K562 (cell line): ENCODE data around the gene KLHL25.

Source experiments
- POLR2AphosphoS2 ChIP-seq: IDR thresholded peaks from 2 replicates; pipeline ENCODE4 v1.6.1; 2012; ENCODE audit warnings: low read length, improper control_type of control experiment
- SMARCC2 ChIP-seq: fragments of 450-650 bp; IDR thresholded peaks from 2 replicates; pipeline ENCODE4 v1.6.1; 2017; ENCODE audit warnings: antibody characterized with exemption, moderate library complexity, mild to moderate bottlenecking, low read depth
- TCF7 ChIP-seq: sonication (generic); IDR thresholded peaks from 2 replicates; pipeline ENCODE4 v1.6.1; 2016; ENCODE audit warnings: antibody characterized with exemption, borderline replicate concordance
- TF ChIP-seq, protein P1 (sequence below), 3 experiments: IDR thresholded peaks in 2 of 3; conservative IDR thresholded peaks in 1 of 3; 2 replicates each; pipeline ENCODE4 v1.5.1; 2011 to 2012; ENCODE audit warnings: low read length in 3 of 3, mild to moderate bottlenecking in 3 of 3, control low read depth in 2 of 3, improper control_type of control experiment in 1 of 3, inconsistent platforms in 1 of 3, low read depth in 1 of 3, mixed read lengths in 1 of 3, moderate library complexity in 1 of 3; ENCODE audit not compliant: insufficient read depth in 2 of 3
- TF ChIP-seq, protein P2 (sequence below): sonication (generic); formaldehyde crosslinking; IDR thresholded peaks from 2 replicates; pipeline ENCODE4 v1.9.0; 2022; ENCODE audit warnings: mild to moderate bottlenecking, missing genetic modification reagents

DNA sequence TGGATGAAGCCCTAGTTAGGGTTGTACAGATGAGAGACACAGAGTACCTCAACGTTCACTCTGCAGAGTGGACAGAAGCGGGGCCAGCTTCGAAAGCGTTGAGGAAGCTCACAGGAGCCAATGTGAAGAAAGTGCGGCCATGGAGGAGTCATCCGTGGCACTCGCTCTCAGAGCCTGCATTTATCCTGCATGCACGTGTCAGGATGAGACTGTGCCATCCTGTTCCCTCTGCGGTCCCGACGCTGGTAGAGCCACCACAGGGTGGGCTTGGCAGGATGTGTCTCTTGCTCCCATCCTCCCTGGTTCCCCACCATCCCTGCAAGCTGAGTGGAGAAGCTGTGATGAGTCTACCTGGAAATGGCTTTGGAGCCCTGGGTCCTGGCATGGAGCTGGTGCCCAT lies 39.3 kb downstream of the KLHL25 start:
- TF ChIP-seq TCF7, result no peak
- TF ChIP-seq POLR2AphosphoS2, result no peak
- TF ChIP-seq, protein P1, sequence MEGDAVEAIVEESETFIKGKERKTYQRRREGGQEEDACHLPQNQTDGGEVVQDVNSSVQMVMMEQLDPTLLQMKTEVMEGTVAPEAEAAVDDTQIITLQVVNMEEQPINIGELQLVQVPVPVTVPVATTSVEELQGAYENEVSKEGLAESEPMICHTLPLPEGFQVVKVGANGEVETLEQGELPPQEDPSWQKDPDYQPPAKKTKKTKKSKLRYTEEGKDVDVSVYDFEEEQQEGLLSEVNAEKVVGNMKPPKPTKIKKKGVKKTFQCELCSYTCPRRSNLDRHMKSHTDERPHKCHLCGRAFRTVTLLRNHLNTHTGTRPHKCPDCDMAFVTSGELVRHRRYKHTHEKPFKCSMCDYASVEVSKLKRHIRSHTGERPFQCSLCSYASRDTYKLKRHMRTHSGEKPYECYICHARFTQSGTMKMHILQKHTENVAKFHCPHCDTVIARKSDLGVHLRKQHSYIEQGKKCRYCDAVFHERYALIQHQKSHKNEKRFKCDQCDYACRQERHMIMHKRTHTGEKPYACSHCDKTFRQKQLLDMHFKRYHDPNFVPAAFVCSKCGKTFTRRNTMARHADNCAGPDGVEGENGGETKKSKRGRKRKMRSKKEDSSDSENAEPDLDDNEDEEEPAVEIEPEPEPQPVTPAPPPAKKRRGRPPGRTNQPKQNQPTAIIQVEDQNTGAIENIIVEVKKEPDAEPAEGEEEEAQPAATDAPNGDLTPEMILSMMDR (IDR thresholded peaks at IDR 0.05 in 2 of 3, conservative IDR thresholded peaks at IDR 0.05 in 1 of 3; ENCODE audit: insufficient read depth in 2 of 3, low read depth in 1 of 3, low read length in 3 of 3), result no peak
- TF ChIP-seq, protein P2, sequence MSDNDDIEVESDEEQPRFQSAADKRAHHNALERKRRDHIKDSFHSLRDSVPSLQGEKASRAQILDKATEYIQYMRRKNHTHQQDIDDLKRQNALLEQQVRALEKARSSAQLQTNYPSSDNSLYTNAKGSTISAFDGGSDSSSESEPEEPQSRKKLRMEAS (CRISPR knock-in tag), result no peak
- no peak for TF ChIP-seq SMARCC2
